ENCODE measurements around the gene COX6A2. TPM values are rescaled to one million over a fixed set of nuclear protein-coding genes. Genes with fewer than 3 reads are reported as not detected.

COX6A2 gene
- total RNA-seq, 2 donors from 2014 or later: 3.9 TPM; not detected in 1

DNA sequence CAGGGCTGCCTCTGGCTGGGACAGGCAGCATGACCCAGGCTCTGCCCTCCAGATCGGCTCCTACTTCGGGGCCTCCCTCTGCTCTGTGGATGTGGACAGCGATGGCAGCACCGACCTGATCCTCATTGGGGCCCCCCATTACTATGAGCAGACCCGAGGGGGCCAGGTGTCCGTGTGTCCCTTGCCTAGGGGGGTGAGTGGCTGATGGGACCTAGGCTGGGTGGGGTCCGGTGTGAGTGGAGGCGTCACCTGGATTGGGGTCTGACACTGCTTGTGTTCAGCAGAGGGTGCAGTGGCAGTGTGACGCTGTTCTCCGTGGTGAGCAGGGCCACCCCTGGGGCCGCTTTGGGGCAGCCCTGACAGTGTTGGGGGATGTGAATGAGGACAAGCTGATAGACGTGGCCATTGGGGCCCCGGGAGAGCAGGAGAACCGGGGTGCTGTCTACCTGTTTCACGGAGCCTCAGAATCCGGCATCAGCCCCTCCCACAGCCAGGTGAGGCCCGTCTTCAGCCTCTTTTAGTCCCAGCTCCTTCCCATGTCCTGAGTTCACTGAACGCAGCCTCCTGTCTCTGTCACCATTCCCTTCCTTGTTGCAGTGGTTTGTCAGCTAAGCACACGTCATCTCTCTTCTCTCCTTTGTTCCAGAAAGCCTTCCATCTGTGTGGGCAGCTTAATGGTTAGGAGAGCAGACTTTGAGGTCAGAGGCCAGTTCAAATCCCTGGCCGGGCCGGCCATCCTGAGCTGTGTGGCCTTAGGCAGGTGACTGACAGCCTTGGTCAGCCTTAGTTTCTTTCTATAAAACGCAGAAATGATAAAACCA lies 16.9 kb downstream of the COX6A2 start:
- Histone ChIP-seq H3K4me1 (replicated peaks) (no peaks in the 10 kb centered on the region), H3K4me3 (no peak overlapping the region), H3K27ac (no peak overlapping the region), H3K36me3 (no peaks in the 10 kb centered on the region), H3K27me3 (replicated peaks; ENCODE audit: insufficient read depth) (no peaks in the 10 kb centered on the region), H3K9me3 (no peaks in the 10 kb centered on the region)
- TF ChIP-seq, protein P1, sequence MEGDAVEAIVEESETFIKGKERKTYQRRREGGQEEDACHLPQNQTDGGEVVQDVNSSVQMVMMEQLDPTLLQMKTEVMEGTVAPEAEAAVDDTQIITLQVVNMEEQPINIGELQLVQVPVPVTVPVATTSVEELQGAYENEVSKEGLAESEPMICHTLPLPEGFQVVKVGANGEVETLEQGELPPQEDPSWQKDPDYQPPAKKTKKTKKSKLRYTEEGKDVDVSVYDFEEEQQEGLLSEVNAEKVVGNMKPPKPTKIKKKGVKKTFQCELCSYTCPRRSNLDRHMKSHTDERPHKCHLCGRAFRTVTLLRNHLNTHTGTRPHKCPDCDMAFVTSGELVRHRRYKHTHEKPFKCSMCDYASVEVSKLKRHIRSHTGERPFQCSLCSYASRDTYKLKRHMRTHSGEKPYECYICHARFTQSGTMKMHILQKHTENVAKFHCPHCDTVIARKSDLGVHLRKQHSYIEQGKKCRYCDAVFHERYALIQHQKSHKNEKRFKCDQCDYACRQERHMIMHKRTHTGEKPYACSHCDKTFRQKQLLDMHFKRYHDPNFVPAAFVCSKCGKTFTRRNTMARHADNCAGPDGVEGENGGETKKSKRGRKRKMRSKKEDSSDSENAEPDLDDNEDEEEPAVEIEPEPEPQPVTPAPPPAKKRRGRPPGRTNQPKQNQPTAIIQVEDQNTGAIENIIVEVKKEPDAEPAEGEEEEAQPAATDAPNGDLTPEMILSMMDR (IDR thresholded peaks at IDR 0.05): no peak
- no peak for TF ChIP-seq POLR2A (IDR thresholded peaks at IDR 0.05)
- no peak for TF ChIP-seq POLR2AphosphoS5 (IDR thresholded peaks at IDR 0.05)
- intact Hi-C loops (cut with DNase I): no loop called here
- DNase-seq (ENCODE audit: low spot score): no peak
- 82% methylated on average over 22 of the region's 22 CpGs for WGBS

DNA sequence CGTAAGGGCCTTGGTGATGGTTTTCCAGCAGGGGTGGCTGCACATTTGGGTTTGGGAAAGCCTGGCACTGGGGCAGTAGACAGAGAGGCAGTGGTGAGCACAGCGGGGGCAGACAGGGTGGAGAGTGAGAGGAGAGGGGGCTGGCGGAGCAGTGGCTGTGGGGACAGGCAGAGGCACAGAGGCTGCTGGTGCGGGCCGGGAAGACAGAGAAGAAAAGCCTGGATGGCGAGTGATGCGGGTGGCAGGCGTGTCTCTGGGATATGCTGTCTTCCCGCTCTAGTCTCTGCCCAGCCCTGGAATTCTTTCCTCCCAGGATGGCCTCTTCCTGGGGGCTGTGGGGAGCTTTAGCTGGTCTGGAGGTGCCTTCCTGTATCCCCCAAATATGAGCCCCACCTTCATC lies 18.1 kb downstream of the COX6A2 start:
- Histone ChIP-seq H3K27ac (no peak overlapping the region), H3K36me3 (no peaks in the 10 kb centered on the region), H3K27me3 (replicated peaks; ENCODE audit: insufficient read depth) (no peaks in the 10 kb centered on the region), H3K4me3 (no peak overlapping the region), H3K9me3 (no peaks in the 10 kb centered on the region), H3K4me1 (replicated peaks) (no peaks in the 10 kb centered on the region)
- 77% methylated on average over 9 of the region's 9 CpGs for WGBS
- DNase-seq (ENCODE audit: low spot score): no peak
- TF ChIP-seq POLR2AphosphoS5 (IDR thresholded peaks at IDR 0.05): no peak
- intact Hi-C loops (cut with DNase I): no loop called here

DNA sequence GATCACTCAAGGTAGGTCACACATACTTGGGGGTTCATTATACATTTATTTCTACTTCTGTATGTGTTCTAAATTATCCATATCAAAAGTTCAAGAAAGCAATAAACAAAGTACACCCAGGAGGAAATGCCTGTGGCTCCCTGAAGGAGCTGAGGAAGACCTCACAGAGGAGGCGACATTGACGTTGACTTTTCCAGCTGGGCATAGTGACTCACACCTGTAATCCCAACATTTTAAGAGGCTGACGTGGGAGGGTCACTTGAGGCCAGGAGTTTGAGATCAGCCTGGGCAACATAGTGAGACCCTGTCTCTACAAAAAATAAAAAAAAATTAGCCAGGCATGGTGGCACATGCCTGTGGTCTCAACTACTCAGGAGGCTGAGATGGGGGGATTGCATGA lies 18.7 kb downstream of the COX6A2 start:
- 40% methylated on average over 3 of the region's 3 CpGs for WGBS

DNA sequence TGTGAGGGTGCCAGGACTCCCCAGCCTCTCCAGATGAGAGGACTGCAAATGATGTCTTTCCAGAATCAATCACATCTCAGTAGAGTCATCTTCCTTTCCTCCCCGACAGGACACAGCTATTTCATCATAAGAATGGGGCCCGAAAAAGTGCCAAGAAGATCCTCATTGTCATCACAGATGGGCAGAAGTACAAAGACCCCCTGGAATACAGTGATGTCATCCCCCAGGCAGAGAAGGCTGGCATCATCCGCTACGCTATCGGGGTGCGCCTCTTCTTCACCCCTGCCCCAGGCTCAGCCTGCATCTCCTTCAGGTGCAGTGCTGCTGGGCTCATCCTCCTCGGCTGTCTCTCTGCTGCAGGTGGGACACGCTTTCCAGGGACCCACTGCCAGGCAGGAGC lies 20.8 kb downstream of the COX6A2 start:
- Histone ChIP-seq H3K4me1 (replicated peaks) (no peaks in the 10 kb centered on the region), H3K27me3 (replicated peaks; ENCODE audit: insufficient read depth) (no peaks in the 10 kb centered on the region), H3K9me3 (no peaks in the 10 kb centered on the region), H3K27ac (no peak overlapping the region), H3K36me3 (no peaks in the 10 kb centered on the region), H3K4me3 (no peak overlapping the region)
- intact Hi-C loops (cut with DNase I): no loop called here
- TF ChIP-seq POLR2AphosphoS5 (IDR thresholded peaks at IDR 0.05): no peak
- TF ChIP-seq POLR2A (IDR thresholded peaks at IDR 0.05): no peak
- TF ChIP-seq, protein P1 (IDR thresholded peaks at IDR 0.05): no peak
- DNase-seq (ENCODE audit: low spot score): no peak
- WGBS: 80% methylated on average over 8 of the region's 8 CpGs

More for the DNA sequence above, 18.7 kb downstream of the COX6A2 start:
- no peak for DNase-seq (ENCODE audit: low spot score)
- H3K4me3 ChIP-seq: no peak overlapping the region
- no peaks in the 10 kb centered on the region for H3K9me3 ChIP-seq
- no peaks in the 10 kb centered on the region for H3K4me1 ChIP-seq (replicated peaks)
- intact Hi-C loops (cut with DNase I): no loop called here
- TF ChIP-seq POLR2AphosphoS5 (IDR thresholded peaks at IDR 0.05) (no peak), POLR2A (IDR thresholded peaks at IDR 0.05) (no peak)
- TF ChIP-seq, protein P1 (IDR thresholded peaks at IDR 0.05): no peak
- no peaks in the 10 kb centered on the region for H3K36me3 ChIP-seq
- no peak overlapping the region for H3K27ac ChIP-seq
- H3K27me3 ChIP-seq (replicated peaks; ENCODE audit: insufficient read depth): no peaks in the 10 kb centered on the region

DNA sequence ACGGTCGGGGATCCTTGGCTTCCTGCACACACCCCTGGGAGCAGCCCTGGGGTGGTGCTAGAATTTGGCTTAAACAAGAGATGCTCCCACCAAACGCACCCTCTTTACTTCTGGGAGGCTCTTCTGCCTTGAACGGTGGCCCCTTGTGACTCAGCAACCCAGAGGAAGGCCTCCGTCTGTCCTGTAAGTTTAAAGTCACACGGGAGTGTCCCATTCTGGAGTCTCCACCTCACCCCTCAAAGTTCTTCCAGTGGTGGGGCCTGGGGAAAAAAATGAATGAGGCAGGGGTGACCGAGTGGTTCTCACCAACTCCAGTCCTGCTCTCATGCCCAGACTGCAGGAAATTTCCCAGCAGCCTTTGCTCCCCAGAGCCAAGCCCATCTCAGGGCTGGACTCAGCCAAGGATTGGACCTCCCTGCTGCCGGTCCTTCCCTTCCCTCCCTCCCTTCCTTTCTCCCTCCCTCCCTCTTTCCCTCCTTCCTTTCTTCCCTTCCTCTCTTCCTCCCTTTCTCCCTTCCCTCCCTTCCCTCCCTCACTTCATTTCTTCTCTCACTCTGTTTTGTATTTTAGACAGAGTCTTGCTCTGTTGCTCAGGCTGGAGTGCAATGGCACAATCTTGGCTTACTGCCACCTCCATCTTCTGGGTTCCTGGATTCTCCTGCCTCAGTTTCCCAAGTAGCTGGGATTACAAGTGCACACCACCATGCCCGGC lies 23.7 kb downstream of the COX6A2 start:
- no peak for TF ChIP-seq POLR2AphosphoS5 (IDR thresholded peaks at IDR 0.05)
- TF ChIP-seq, protein P1 (IDR thresholded peaks at IDR 0.05): no peak
- no peak for TF ChIP-seq POLR2A (IDR thresholded peaks at IDR 0.05)
- 70% methylated on average over 9 of the region's 9 CpGs for WGBS

More for the DNA sequence above, 23.7 kb downstream of the COX6A2 start:
- Histone ChIP-seq H3K36me3 (no peaks in the 10 kb centered on the region), H3K4me1 (replicated peaks) (no peaks in the 10 kb centered on the region), H3K27ac (no peak overlapping the region), H3K9me3 (no peaks in the 10 kb centered on the region), H3K27me3 (replicated peaks; ENCODE audit: insufficient read depth) (no peaks in the 10 kb centered on the region), H3K4me3 (no peak overlapping the region)
- no peak for DNase-seq (ENCODE audit: low spot score)
- intact Hi-C loops (cut with DNase I): no loop called here

Measured in prostate gland (tissue), 2 donors.